A549 treated with DMSO at 1 μM for 4 hours (cell line): Measurements from ENCODE around the gene CYP4Z1. TPM values are rescaled to one million over a fixed set of nuclear protein-coding genes. Genes with fewer than 3 reads are reported as not detected.

ENCODE experiments used
- total RNA-seq: library from RNA; stranded (reverse); fragments of 200-300 nt; extraction: Qiagen RNA extraction; gene quantifications from 5 replicates; pipeline ENCODE4 v1.2.3, GENCODE V29; 2022; ENCODE audit warnings: low read depth

Gene CYP4Z1, protein sequence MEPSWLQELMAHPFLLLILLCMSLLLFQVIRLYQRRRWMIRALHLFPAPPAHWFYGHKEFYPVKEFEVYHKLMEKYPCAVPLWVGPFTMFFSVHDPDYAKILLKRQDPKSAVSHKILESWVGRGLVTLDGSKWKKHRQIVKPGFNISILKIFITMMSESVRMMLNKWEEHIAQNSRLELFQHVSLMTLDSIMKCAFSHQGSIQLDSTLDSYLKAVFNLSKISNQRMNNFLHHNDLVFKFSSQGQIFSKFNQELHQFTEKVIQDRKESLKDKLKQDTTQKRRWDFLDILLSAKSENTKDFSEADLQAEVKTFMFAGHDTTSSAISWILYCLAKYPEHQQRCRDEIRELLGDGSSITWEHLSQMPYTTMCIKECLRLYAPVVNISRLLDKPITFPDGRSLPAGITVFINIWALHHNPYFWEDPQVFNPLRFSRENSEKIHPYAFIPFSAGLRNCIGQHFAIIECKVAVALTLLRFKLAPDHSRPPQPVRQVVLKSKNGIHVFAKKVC
- not detected in 5 replicates for total RNA-seq

DNA sequence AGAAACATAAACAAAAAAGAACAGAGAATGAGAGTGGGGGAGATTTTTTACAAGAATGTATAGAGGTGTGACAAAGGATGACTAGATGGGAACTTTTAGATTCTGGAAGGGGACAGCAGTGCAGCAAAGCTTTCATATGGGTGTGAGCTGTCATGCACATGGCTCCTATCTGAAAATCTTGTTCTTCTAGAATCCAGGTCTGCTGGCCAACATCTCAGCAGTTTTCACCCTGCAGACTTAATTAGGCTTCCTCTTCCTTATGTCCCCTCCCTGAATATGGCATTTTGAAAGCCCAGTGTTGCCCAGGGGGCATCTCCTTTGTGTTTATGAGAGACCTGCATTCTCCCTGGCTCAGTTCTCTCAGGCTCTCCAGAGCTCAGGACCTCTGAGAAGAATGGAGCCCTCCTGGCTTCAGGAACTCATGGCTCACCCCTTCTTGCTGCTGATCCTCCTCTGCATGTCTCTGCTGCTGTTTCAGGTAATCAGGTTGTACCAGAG, at the start of gene CYP4Z1:
TSS of gene CYP4Z1 (plus strand) at position 135 of the 498 bp plus-strand sequence. CDS start at position 395, 260 bp downstream.

DNA sequence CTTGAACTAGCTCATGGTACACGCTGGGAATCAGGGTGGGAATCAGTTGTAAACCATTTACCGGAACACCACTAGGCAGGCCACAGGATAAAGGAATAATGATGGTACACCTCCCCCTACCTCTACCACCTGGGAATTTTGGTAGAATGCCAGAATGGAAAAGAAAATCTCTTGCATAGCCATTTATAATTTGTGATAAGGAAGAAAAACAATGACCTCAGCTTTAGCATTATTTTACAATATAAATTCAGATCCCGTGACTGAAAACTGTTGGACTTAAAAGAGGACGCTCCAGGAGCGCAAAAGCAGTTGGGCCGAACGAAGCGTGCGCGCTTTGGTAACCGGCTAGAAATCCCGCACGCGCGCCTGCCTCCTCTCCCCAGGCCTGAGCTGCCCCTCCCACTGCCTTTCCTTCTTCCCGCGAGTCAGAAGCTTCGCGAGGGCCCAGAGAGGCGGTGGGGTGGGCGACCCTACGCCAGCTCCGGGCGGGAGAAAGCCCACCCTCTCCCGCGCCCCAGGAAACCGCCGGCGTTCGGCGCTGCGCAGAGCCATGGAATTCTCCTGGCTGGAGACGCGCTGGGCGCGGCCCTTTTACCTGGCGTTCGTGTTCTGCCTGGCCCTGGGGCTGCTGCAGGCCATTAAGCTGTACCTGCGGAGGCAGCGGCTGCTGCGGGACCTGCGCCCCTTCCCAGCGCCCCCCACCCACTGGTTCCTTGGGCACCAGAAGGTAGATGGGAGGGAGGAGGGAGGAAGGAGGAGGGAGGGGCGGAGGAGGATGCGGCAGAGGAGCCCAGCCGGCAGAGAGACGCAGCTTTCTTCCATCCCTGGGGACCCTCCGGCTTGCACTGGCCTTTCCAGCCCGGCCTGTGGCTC, 43.5 kb upstream of the CYP4Z1 start, which contains the start of gene CYP4X1:
TSS of gene CYP4X1 (plus strand) at position 402 of the 873 bp plus-strand sequence. CDS start at position 551, 149 bp downstream.

GRCh38 chr1:47137198-47137597, 70.2 kb downstream of the CYP4Z1 start, which contains the start of gene CYP4A22:
Gene CYP4A22 (plus strand): TSS chr1:47137441. CDS start chr1:47137486, 45 bp downstream.

Other genes starting within 250 kb of the CYP4Z1 start
- not detected in 5 replicates for gene CYP4A11, start 125.8 kb upstream of the CYP4Z1 start, total RNA-seq
- gene CYP4X1, start 43.6 kb upstream of the CYP4Z1 start, total RNA-seq: 0.03 to 0.05 TPM in 2 of 5 replicates, not detected in the others
- gene CYP4A22, start 70.2 kb downstream of the CYP4Z1 start, total RNA-seq: not detected in 5 replicates
- 6.1 to 9.3 TPM (median 7.9 TPM) in 5 replicates for gene PDZK1IP1, start 122.8 kb downstream of the CYP4Z1 start, total RNA-seq
- not detected in 5 replicates for gene TAL1, start 165.0 kb downstream of the CYP4Z1 start, total RNA-seq
- gene STIL, start 246.9 kb downstream of the CYP4Z1 start, total RNA-seq: 10.7 to 12.2 TPM (median 11.7 TPM) in 5 replicates